ENCODE data around the gene SLC1A3.
A peak's percentile ranks its signal among the peaks of the same experiment; 100 is the strongest.

The SLC1A3 gene

DNA sequence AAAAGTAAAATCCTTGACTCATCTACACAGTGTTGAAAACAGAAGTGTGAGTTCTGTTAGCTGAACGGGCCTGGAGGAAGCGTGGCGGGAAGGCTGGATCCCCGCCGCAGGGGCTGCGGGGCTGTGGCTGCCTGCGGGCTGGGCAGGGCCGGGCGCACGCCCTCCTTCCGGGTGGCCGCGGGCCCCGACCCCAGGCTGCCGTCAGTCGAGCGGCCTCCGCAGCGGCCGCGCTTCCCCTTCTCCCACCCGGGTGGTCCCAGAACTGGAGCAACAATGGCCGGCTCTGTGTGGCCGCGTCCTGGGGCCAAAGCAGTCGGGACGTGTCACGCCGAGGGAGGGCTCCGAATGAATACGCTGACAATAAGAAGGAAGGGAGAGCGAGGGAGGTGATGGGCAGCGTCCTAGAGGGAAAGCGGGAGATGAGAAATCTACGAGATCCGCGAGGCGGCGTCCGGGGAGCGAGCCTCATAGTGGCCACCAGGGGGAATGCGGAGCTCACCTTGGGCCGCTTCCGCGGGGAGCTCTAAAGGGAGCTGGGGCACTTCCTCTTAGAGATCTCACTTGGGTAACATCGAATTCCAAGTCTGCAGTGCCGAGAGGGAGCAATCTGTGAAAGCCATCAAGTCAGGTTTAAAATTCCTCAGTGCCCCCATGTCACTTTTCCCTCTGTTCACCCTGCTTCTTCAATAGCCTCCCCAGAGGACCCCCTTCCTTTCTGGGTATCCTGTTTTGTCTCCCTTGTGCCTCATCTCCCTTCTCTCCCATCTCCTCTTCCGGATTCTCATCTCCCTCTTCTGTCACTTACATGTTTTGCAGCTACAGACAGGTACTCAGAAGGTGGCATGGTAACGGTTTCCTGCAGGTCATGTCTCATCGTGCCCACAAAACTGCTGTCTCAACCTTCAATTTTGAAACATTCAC lies 83.9 kb downstream of the SLC1A3 start:
- Mint-ChIP-seq H3K4me3 (peak overlapping the region; percentile 59), H3K36me3 (ENCODE audit: insufficient read depth) (peaks cover 4% of the 10 kb centered on the region), H3K27ac (ENCODE audit: low read depth) (no peak overlapping the region), H3K4me1 (peaks cover 15% of the 10 kb centered on the region), H3K9me3 (no peaks in the 10 kb centered on the region), H3K27me3 (peaks cover 12% of the 10 kb centered on the region)
- peak; percentile 77 for ATAC-seq (replicated peaks; ENCODE audit: extremely low read depth, poor library complexity, severe bottlenecking)
- peak; percentile 25 to 26 for DNase-seq (ENCODE audit: low spot score in 2 of 2)

GRCh38 chr5:36691226-36691625 lies 84.8 kb downstream of the SLC1A3 start:
- DNase-seq (ENCODE audit: low spot score in 2 of 2) (no peak), ATAC-seq (replicated peaks; ENCODE audit: extremely low read depth, poor library complexity, severe bottlenecking) (no peak)
- peaks cover 15% of the 10 kb centered on the region for H3K4me1 Mint-ChIP-seq
- H3K4me3 Mint-ChIP-seq, result peak overlapping the region; percentile 31
- no peaks in the 10 kb centered on the region for H3K9me3 Mint-ChIP-seq
- no peak overlapping the region for H3K27ac Mint-ChIP-seq (ENCODE audit: low read depth)
- H3K36me3 Mint-ChIP-seq (ENCODE audit: insufficient read depth), result peaks cover 4% of the 10 kb centered on the region
- H3K27me3 Mint-ChIP-seq, result peaks cover 12% of the 10 kb centered on the region

DNA sequence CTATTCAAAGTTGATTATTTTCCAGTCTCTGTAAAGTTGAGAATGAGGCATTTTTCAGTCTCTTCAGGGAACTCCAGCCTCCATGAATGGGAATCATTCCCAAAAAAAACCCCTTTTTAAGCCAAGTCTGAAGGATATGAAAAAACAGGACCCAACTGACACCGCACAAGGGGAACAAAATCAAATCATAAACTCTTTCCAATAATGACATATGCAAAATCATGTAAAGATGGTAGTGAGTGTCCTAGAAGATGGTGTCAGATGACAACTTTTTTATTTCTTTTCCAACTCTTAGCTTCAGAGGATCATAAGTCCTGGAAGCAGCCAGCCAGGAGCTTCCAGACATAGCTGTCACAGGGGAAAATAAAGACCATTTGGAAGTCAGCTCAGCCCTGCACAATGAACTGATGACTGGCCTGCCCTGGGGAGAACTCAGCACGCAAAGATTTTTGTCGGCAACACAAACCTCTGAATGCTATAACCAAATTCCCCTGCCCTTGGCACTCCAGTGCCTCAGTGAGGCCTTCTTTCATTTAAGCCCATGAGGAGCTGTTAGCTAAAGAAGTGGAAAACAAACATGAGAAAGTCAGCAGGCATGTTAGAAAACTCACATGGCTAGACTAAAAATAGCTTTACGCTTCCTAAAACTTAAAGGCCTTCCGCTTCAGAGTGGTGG lies 85.4 kb downstream of the SLC1A3 start:
- peaks cover 12% of the 10 kb centered on the region for H3K27me3 Mint-ChIP-seq
- DNase-seq (ENCODE audit: low spot score in 2 of 2), result no peak
- H3K27ac Mint-ChIP-seq (ENCODE audit: low read depth), result no peak overlapping the region
- H3K4me3 Mint-ChIP-seq, result peak overlapping the region; percentile 31
- no peaks in the 10 kb centered on the region for H3K9me3 Mint-ChIP-seq
- peaks cover 4% of the 10 kb centered on the region for H3K36me3 Mint-ChIP-seq (ENCODE audit: insufficient read depth)
- no peak for ATAC-seq (replicated peaks; ENCODE audit: extremely low read depth, poor library complexity, severe bottlenecking)
- H3K4me1 Mint-ChIP-seq, result peaks cover 15% of the 10 kb centered on the region

DNA sequence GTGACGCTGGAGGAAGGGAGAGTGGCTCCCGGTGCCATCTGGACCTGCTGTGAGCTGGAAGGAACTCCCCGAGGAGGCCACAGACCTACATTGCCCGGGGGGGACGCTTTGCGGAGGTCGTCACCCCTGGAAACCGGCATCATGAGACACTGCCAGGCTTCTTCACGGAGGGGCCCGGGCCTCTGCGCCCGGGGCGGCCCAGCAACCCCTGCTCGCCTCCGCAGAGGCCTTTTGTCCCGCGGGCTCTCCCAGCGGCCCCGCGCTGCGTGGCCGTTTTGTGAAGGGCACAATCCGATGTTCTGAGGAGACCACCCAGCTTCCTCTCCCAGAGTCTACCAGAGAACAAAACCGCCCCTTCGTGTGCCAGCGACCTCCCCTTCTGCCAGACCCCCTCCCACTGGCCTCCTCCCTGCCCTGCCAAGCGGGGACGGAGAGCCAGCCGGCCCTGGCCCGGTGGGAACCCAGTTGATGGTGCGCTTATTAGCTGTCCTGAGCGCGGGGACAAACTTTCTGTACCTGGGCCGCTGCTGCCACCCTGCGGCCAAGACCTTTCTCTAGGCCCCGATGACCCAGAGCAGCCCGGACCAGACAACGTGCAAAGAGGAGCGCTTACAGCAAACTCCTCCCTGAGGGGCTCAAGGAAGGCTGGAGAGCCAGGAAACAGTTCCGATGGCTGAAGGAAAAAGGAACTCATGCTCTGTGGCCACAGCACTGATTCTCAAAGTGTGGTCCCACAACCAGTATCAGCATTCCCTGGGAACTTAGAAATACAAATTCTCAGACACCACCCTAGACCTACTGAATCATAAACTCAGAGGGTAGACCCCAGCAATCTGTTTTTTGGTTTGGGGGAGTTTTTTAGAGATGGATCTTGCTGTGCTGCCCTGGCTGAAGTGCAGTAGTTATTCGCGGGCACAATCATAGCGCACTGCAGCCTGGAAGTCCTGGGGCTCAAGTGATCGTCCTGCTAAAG lies 86.7 kb downstream of the SLC1A3 start:
- H3K27ac Mint-ChIP-seq (ENCODE audit: low read depth), result no peak overlapping the region
- H3K27me3 Mint-ChIP-seq, result peaks cover 17% of the 10 kb centered on the region
- no peaks in the 10 kb centered on the region for H3K9me3 Mint-ChIP-seq
- peaks cover 15% of the 10 kb centered on the region for H3K4me1 Mint-ChIP-seq
- H3K4me3 Mint-ChIP-seq, result no peak overlapping the region
- ATAC-seq (replicated peaks; ENCODE audit: extremely low read depth, poor library complexity, severe bottlenecking), result no peak
- H3K36me3 Mint-ChIP-seq (ENCODE audit: insufficient read depth), result peaks cover 4% of the 10 kb centered on the region
- no peak for DNase-seq (ENCODE audit: low spot score in 2 of 2)

DNA sequence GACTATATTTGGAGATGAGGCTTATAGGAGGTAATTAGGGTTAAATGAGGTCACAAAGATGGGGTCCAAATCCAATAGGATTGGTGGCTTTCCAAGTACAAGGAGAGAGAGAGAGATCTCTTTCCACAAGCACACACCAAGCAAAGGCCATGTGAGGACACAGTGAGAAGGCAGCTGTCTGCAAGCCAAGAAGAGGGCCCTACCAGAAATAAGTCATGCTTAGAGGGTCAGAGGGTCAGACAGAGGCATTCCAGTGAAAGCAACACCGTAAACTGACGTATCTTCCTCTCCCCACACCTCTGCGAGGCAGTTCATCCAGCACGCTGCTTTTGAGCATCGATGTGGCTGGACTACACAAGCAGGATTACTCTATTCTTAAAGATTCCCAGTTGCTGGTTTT lies 87.9 kb downstream of the SLC1A3 start:
- peaks cover 15% of the 10 kb centered on the region for H3K4me1 Mint-ChIP-seq
- no peak for ATAC-seq (replicated peaks; ENCODE audit: extremely low read depth, poor library complexity, severe bottlenecking)
- peaks cover 23% of the 10 kb centered on the region for H3K27me3 Mint-ChIP-seq
- H3K4me3 Mint-ChIP-seq, result no peak overlapping the region
- no peak for DNase-seq (ENCODE audit: low spot score in 2 of 2)
- H3K27ac Mint-ChIP-seq (ENCODE audit: low read depth), result no peak overlapping the region
- H3K9me3 Mint-ChIP-seq, result no peaks in the 10 kb centered on the region
- H3K36me3 Mint-ChIP-seq (ENCODE audit: insufficient read depth), result peaks cover 4% of the 10 kb centered on the region

DNA sequence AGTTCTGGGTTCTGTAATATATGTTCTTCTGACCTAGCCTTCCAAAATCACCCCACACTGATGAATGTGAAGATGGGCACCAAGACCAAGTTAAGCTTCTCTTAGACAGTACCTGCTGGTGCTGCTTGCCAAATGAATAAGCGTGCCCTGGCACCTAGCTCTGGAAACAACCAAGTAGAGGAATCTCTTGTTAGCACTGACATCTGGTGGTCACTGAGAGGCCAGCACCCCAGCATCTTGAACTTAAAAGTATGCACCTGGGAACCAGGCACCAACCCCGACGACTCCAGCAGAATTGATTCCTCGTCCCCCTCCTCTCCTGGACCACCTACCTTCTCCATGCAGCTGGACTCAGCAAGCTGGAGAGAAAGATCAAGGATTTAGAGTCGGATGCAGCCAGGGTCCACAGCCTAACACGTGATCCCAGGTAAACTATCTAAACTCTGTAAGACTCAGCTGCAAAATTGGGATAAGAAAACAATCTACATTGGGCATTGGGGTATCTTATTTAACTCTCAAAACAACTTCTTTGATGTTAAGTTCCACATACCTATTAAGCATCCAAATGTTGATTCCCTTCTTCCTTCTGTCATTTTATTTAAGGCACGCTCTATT lies 89.8 kb downstream of the SLC1A3 start:
- ATAC-seq (replicated peaks; ENCODE audit: extremely low read depth, poor library complexity, severe bottlenecking), result peak; percentile 43
- Mint-ChIP-seq H3K27ac (ENCODE audit: low read depth) (no peak overlapping the region), H3K36me3 (ENCODE audit: insufficient read depth) (no peaks in the 10 kb centered on the region), H3K9me3 (no peaks in the 10 kb centered on the region), H3K27me3 (peaks cover 34% of the 10 kb centered on the region), H3K4me3 (no peak overlapping the region), H3K4me1 (no peaks in the 10 kb centered on the region)
- peak in 1 of 2 donors; percentile 9 for DNase-seq (ENCODE audit: low spot score in 2 of 2)

DNA sequence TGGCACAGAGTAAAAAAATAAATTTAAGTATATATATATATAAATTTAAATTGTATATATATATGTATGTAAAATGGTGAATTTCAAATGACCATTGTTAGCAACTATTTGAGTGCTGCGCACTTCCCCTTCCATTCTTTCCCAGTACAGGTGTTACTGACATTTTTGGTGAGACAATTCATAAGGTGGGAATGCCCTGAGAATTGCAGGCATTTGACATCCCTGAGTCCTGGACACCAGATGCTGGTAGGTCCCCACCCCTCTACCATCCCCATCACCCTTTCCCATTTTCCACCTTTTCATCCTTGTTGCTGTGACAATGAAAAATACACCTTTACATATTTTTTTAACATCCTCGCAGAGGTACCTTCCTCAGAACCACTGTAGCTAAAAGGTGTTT lies 91.6 kb downstream of the SLC1A3 start:
- no peaks in the 10 kb centered on the region for H3K9me3 Mint-ChIP-seq
- H3K4me1 Mint-ChIP-seq, result no peaks in the 10 kb centered on the region
- no peak overlapping the region for H3K27ac Mint-ChIP-seq (ENCODE audit: low read depth)
- no peak for DNase-seq (ENCODE audit: low spot score in 2 of 2)
- no peak overlapping the region for H3K4me3 Mint-ChIP-seq
- ATAC-seq (replicated peaks; ENCODE audit: extremely low read depth, poor library complexity, severe bottlenecking), result no peak
- H3K36me3 Mint-ChIP-seq (ENCODE audit: insufficient read depth), result no peaks in the 10 kb centered on the region
- peaks cover 38% of the 10 kb centered on the region for H3K27me3 Mint-ChIP-seq

DNA sequence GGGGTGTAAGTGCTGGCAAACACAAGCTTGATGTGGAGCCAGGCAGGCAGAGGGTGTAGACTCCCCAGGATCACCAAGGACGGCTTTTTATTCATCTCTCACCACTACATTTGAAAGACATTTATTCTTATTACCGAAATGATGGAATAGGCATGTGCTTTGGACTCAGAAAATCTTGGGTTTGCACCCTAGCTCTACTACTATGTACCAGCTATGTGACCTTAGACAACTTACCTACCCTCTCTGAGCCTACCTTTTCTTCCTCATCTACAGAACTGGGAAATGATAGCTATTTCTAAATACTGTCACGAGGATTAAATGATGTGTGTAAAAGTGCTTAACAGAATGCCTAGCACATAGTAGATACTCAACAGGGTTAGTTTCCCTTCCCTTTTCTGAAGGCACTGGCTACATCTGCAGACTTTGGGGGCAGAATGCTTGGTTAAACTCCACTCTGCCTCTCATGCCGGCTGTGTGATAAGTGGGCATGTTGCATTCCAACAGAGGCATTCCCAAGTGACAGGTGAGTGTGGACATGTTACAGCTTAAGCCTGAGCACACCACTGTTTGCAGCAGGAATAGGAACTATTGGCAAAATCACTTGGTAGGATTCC lies 94.8 kb downstream of the SLC1A3 start:
- ATAC-seq (replicated peaks; ENCODE audit: extremely low read depth, poor library complexity, severe bottlenecking) (no peak), DNase-seq (ENCODE audit: low spot score in 2 of 2) (no peak)
- Mint-ChIP-seq H3K4me3 (no peak overlapping the region), H3K9me3 (no peaks in the 10 kb centered on the region), H3K36me3 (ENCODE audit: insufficient read depth) (no peaks in the 10 kb centered on the region), H3K4me1 (no peaks in the 10 kb centered on the region), H3K27ac (ENCODE audit: low read depth) (no peak overlapping the region), H3K27me3 (peaks cover 56% of the 10 kb centered on the region)

- no peaks in the 10 kb centered on the region for H3K36me3 Mint-ChIP-seq (ENCODE audit: insufficient read depth)
- DNase-seq (ENCODE audit: low spot score in 2 of 2) (no peak), ATAC-seq (replicated peaks; ENCODE audit: extremely low read depth, poor library complexity, severe bottlenecking) (no peak)
- no peak overlapping the region for H3K27ac Mint-ChIP-seq (ENCODE audit: low read depth)
- no peak overlapping the region for H3K4me3 Mint-ChIP-seq
- no peaks in the 10 kb centered on the region for H3K4me1 Mint-ChIP-seq
- H3K27me3 Mint-ChIP-seq, result peaks cover 49% of the 10 kb centered on the region
- no peaks in the 10 kb centered on the region for H3K9me3 Mint-ChIP-seq
These were observed 96.9 kb downstream of the SLC1A3 start for GRCh38 chr5:36703245-36703860.

GRCh38 chr5:36704131-36704530 lies 97.7 kb downstream of the SLC1A3 start:
- Mint-ChIP-seq H3K27ac (ENCODE audit: low read depth) (no peak overlapping the region), H3K4me1 (no peaks in the 10 kb centered on the region), H3K4me3 (no peak overlapping the region), H3K27me3 (peaks cover 46% of the 10 kb centered on the region), H3K9me3 (no peaks in the 10 kb centered on the region), H3K36me3 (ENCODE audit: insufficient read depth) (no peaks in the 10 kb centered on the region)
- DNase-seq (ENCODE audit: low spot score in 2 of 2) (no peak), ATAC-seq (replicated peaks; ENCODE audit: extremely low read depth, poor library complexity, severe bottlenecking) (no peak)

DNA sequence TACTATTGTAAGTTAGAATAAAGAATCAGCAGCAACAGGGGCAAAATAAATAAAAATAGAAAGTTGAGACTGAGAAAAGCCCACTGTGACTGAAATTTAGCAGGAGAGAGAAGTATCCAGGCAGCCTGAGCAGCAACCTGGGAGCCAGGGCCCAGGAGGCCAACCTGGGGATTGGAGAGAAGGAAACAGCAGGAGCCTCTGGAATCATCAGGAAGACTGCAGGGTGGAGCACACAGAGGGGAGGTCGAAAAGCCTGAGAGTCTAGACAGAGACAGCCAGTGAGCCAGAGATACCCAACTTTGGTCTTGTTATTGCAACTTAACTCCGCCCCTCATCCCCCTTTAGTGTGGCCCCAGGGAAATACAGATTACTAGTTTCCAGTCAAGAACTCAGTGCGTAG lies 98.6 kb downstream of the SLC1A3 start:
- Mint-ChIP-seq H3K27me3 (peaks cover 45% of the 10 kb centered on the region), H3K4me1 (no peaks in the 10 kb centered on the region), H3K36me3 (ENCODE audit: insufficient read depth) (no peaks in the 10 kb centered on the region), H3K9me3 (no peaks in the 10 kb centered on the region), H3K27ac (ENCODE audit: low read depth) (no peak overlapping the region), H3K4me3 (no peak overlapping the region)
- no peak for DNase-seq (ENCODE audit: low spot score in 2 of 2)
- ATAC-seq (replicated peaks; ENCODE audit: extremely low read depth, poor library complexity, severe bottlenecking), result no peak

All from central memory CD8-positive, alpha-beta T cell (primary cell).